HG03442 (cell line): ENCODE data around the gene SH3RF3.

ENCODE experiments used
- ATAC-seq: cut with Tn5 transposase; IDR thresholded peaks from one replicate; pipeline ENCODE4 v1.9.1; 2021; ENCODE audit warnings: mild to moderate bottlenecking, moderate library complexity; ENCODE audit not compliant: unreplicated experiment

The SH3RF3 gene

GRCh38 chr2:109256111-109256510, 127.1 kb downstream of the SH3RF3 start:
- ATAC-seq, result no peak

GRCh38 chr2:109256921-109257320, 127.9 kb downstream of the SH3RF3 start:
- no peak for ATAC-seq

- no peak for ATAC-seq
These were observed 128.6 kb downstream of the SH3RF3 start for GRCh38 chr2:109257653-109258052.

- ATAC-seq, result no peak
These were observed 129.4 kb downstream of the SH3RF3 start for GRCh38 chr2:109258376-109258775.

- no peak for ATAC-seq
These were observed 130.0 kb downstream of the SH3RF3 start for GRCh38 chr2:109258905-109259540.

- ATAC-seq, result no peak
These were observed 130.7 kb downstream of the SH3RF3 start for GRCh38 chr2:109259671-109260070.

- ATAC-seq, result no peak
These were observed 131.3 kb downstream of the SH3RF3 start for GRCh38 chr2:109260116-109260855.

GRCh38 chr2:109260886-109261700, 132.1 kb downstream of the SH3RF3 start:
- ATAC-seq, result no peak

- ATAC-seq, result no peak
These were observed 133.1 kb downstream of the SH3RF3 start for GRCh38 chr2:109261906-109262631.

- ATAC-seq, result no peak
These were observed 135.8 kb downstream of the SH3RF3 start for GRCh38 chr2:109264595-109265328.

- no peak for ATAC-seq
These were observed 136.4 kb downstream of the SH3RF3 start for GRCh38 chr2:109265369-109265768.

GRCh38 chr2:109265953-109266352, 136.9 kb downstream of the SH3RF3 start:
- ATAC-seq, result no peak

- ATAC-seq, result no peak
These were observed 137.5 kb downstream of the SH3RF3 start for GRCh38 chr2:109266496-109266895.

GRCh38 chr2:109266998-109267854, 138.2 kb downstream of the SH3RF3 start:
- ATAC-seq, result no peak

GRCh38 chr2:109268916-109269315, 139.9 kb downstream of the SH3RF3 start:
- ATAC-seq, result no peak

GRCh38 chr2:109269706-109270504, 140.9 kb downstream of the SH3RF3 start:
- ATAC-seq, result no peak

- no peak for ATAC-seq
These were observed 141.7 kb downstream of the SH3RF3 start for GRCh38 chr2:109270505-109271312.

- no peak for ATAC-seq
These were observed 142.9 kb downstream of the SH3RF3 start for GRCh38 chr2:109271920-109272319.
